ENCODE data around the gene RARRES2.
"Not testable (repeated sequence)": the region's sequence is repeated elsewhere in the genome, so short reads cannot be mapped to it uniquely, and the experiment has no call there.

The RARRES2 gene

GRCh38 chr7:150388709-150389531, 47.5 kb upstream of the RARRES2 start:
- no peak for TF ChIP-seq EZH2phosphoT487 (conservative IDR thresholded peaks at IDR 0.05; ENCODE audit: low read length)
- no peak for TF ChIP-seq CTCF (IDR thresholded peaks at IDR 0.05; ENCODE audit: insufficient read depth, low read length, poor library complexity, severe bottlenecking)
- Histone ChIP-seq H3K27me3 (ENCODE audit: low read length) (no peaks in the 10 kb centered on the region), H3K9me2 (replicated peaks; ENCODE audit: insufficient read depth, low read length) (no peaks in the 10 kb centered on the region), H2AFZ (ENCODE audit: low read depth, low read length, severe bottlenecking) (no peak overlapping the region), H3K4me3 (ENCODE audit: insufficient read depth, low read length, poor library complexity, severe bottlenecking) (no peak overlapping the region), H3K4me2 (ENCODE audit: low read depth, low read length, poor library complexity, severe bottlenecking) (no peak overlapping the region), H3K9ac (ENCODE audit: low read length) (no peak overlapping the region), H3K9me3 (ENCODE audit: insufficient read depth, low read length) (no peaks in the 10 kb centered on the region), H3K79me2 (ENCODE audit: insufficient read depth, low read length) (no peaks in the 10 kb centered on the region), H3F3A (ENCODE audit: insufficient read depth) (no peaks in the 10 kb centered on the region), H4K20me1 (ENCODE audit: low read depth, low read length) (no peaks in the 10 kb centered on the region), H3K36me3 (ENCODE audit: low read length) (no peaks in the 10 kb centered on the region), H3K27ac (ENCODE audit: low read depth, low read length) (no peak overlapping the region)

- Histone ChIP-seq H3K36me3 (ENCODE audit: low read length) (no peaks in the 10 kb centered on the region), H3K27ac (ENCODE audit: low read depth, low read length) (no peak overlapping the region), H3K4me3 (ENCODE audit: insufficient read depth, low read length, poor library complexity, severe bottlenecking) (no peak overlapping the region), H3K4me2 (ENCODE audit: low read depth, low read length, poor library complexity, severe bottlenecking) (no peak overlapping the region), H3K27me3 (ENCODE audit: low read length) (no peaks in the 10 kb centered on the region), H3K79me2 (ENCODE audit: insufficient read depth, low read length) (0 out of 2 replicates have a peak, but pooled peaks cover under 1% of the 10 kb centered on the region), H3K9me3 (ENCODE audit: insufficient read depth, low read length) (no peaks in the 10 kb centered on the region), H3K9me2 (replicated peaks; ENCODE audit: insufficient read depth, low read length) (no peaks in the 10 kb centered on the region), H2AFZ (ENCODE audit: low read depth, low read length, severe bottlenecking) (no peak overlapping the region), H3F3A (ENCODE audit: insufficient read depth) (no peaks in the 10 kb centered on the region), H4K20me1 (ENCODE audit: low read depth, low read length) (no peaks in the 10 kb centered on the region), H3K9ac (ENCODE audit: low read length) (no peak overlapping the region)
- no peak for TF ChIP-seq EZH2phosphoT487 (conservative IDR thresholded peaks at IDR 0.05; ENCODE audit: low read length)
- TF ChIP-seq CTCF (IDR thresholded peaks at IDR 0.05; ENCODE audit: insufficient read depth, low read length, poor library complexity, severe bottlenecking): no peak
Observed at GRCh38 chr7:150388306-150388705, 46.9 kb upstream of the RARRES2 start.

- H3K4me2 ChIP-seq (ENCODE audit: low read depth, low read length, poor library complexity, severe bottlenecking); H3K9me3 ChIP-seq (ENCODE audit: insufficient read depth, low read length); H3K79me2 ChIP-seq (ENCODE audit: insufficient read depth, low read length); H3K9me2 ChIP-seq (replicated peaks; ENCODE audit: insufficient read depth, low read length); H3K27me3 ChIP-seq (ENCODE audit: low read length); H3K27ac ChIP-seq (ENCODE audit: low read depth, low read length); H2AFZ ChIP-seq (ENCODE audit: low read depth, low read length, severe bottlenecking); H3K4me3 ChIP-seq (ENCODE audit: insufficient read depth, low read length, poor library complexity, severe bottlenecking); H4K20me1 ChIP-seq (ENCODE audit: low read depth, low read length); H3K36me3 ChIP-seq (ENCODE audit: low read length); H3K9ac ChIP-seq (ENCODE audit: low read length); H3F3A ChIP-seq (ENCODE audit: insufficient read depth): not testable (repeated sequence)
Observed at GRCh38 chr7:150385884-150386283, 44.5 kb upstream of the RARRES2 start.

- TF ChIP-seq CTCF (IDR thresholded peaks at IDR 0.05; ENCODE audit: insufficient read depth, low read length, poor library complexity, severe bottlenecking) (no peak), EZH2phosphoT487 (conservative IDR thresholded peaks at IDR 0.05; ENCODE audit: low read length) (no peak)
- no peak overlapping the region for H3K4me2 ChIP-seq (ENCODE audit: low read depth, low read length, poor library complexity, severe bottlenecking)
- no peaks in the 10 kb centered on the region for H3K9me2 ChIP-seq (replicated peaks; ENCODE audit: insufficient read depth, low read length)
- no peaks in the 10 kb centered on the region for H3K36me3 ChIP-seq (ENCODE audit: low read length)
- no peaks in the 10 kb centered on the region for H3F3A ChIP-seq (ENCODE audit: insufficient read depth)
- no peaks in the 10 kb centered on the region for H3K27me3 ChIP-seq (ENCODE audit: low read length)
- no peak overlapping the region for H3K9ac ChIP-seq (ENCODE audit: low read length)
- no peak overlapping the region for H2AFZ ChIP-seq (ENCODE audit: low read depth, low read length, severe bottlenecking)
- 0 out of 2 replicates have a peak, but pooled peaks cover 3% of the 10 kb centered on the region for H3K79me2 ChIP-seq (ENCODE audit: insufficient read depth, low read length)
- H3K27ac ChIP-seq (ENCODE audit: low read depth, low read length): no peak overlapping the region
- no peaks in the 10 kb centered on the region for H3K9me3 ChIP-seq (ENCODE audit: insufficient read depth, low read length)
- H4K20me1 ChIP-seq (ENCODE audit: low read depth, low read length): no peaks in the 10 kb centered on the region
- no peak overlapping the region for H3K4me3 ChIP-seq (ENCODE audit: insufficient read depth, low read length, poor library complexity, severe bottlenecking)
Observed at GRCh38 chr7:150385302-150385723, 43.9 kb upstream of the RARRES2 start.

All from SU-DHL-6 (cell line).